ENCODE results near the gene SLC16A14.
"Not testable (repeated sequence)": the region's sequence is repeated elsewhere in the genome, so short reads cannot be mapped to it uniquely, and the experiment has no call there.

Gene SLC16A14

GRCh38 chr2:230068651-230069055 lies at the start of gene SLC16A14:
SLC16A14 (minus strand) TSS chr2:230068924; CDS start chr2:230059352, 9,572 bp downstream.
- DNase-seq (ENCODE audit: low read depth in 2 of 2): peak; percentile 61 to 62
- peak; percentile 26 for TF ChIP-seq CTCF (IDR thresholded peaks at IDR 0.05; ENCODE audit: low read depth, low read length)
- H3K4me3 ChIP-seq (replicated peaks in 1 of 2; ENCODE audit: low read depth in 2 of 2, low read length in 2 of 2): peak within 1 kb of the TSS; percentile 44 to 50

- H3K4me3 ChIP-seq (replicated peaks in 1 of 2; ENCODE audit: low read depth in 2 of 2, low read length in 2 of 2): no peak overlapping the region
- TF ChIP-seq CTCF (IDR thresholded peaks at IDR 0.05; ENCODE audit: low read depth, low read length): no peak
- no peak for DNase-seq (ENCODE audit: low read depth in 2 of 2)
These were observed 38.0 kb upstream of the SLC16A14 start for GRCh38 chr2:230106771-230107170.

GRCh38 chr2:230101967-230102366 lies 33.2 kb upstream of the SLC16A14 start:
- DNase-seq (ENCODE audit: low read depth in 2 of 2); H3K4me3 ChIP-seq (replicated peaks in 1 of 2; ENCODE audit: low read depth in 2 of 2, low read length in 2 of 2): not testable (repeated sequence)

GRCh38 chr2:230097841-230098240 lies 29.1 kb upstream of the SLC16A14 start:
- TF ChIP-seq CTCF (IDR thresholded peaks at IDR 0.05; ENCODE audit: low read depth, low read length): no peak
- peak in 1 of 2 donors; percentile 49 for DNase-seq (ENCODE audit: low read depth in 2 of 2)
- no peak overlapping the region for H3K4me3 ChIP-seq (replicated peaks in 1 of 2; ENCODE audit: low read depth in 2 of 2, low read length in 2 of 2)

- TF ChIP-seq CTCF (IDR thresholded peaks at IDR 0.05; ENCODE audit: low read depth, low read length): no peak
- no peak overlapping the region for H3K4me3 ChIP-seq (replicated peaks in 1 of 2; ENCODE audit: low read depth in 2 of 2, low read length in 2 of 2)
- peak in 1 of 2 donors; percentile 21 for DNase-seq (ENCODE audit: low read depth in 2 of 2)
These were observed 28.7 kb upstream of the SLC16A14 start for GRCh38 chr2:230097424-230097823.

- H3K4me3 ChIP-seq (replicated peaks in 1 of 2; ENCODE audit: low read depth in 2 of 2, low read length in 2 of 2): no peak overlapping the region
- TF ChIP-seq CTCF (IDR thresholded peaks at IDR 0.05; ENCODE audit: low read depth, low read length): no peak
- no peak for DNase-seq (ENCODE audit: low read depth in 2 of 2)
These were observed 22.2 kb upstream of the SLC16A14 start for GRCh38 chr2:230090967-230091366.

GRCh38 chr2:230085201-230085600 lies 16.5 kb upstream of the SLC16A14 start:
- TF ChIP-seq CTCF (IDR thresholded peaks at IDR 0.05; ENCODE audit: low read depth, low read length): no peak
- no peak overlapping the region for H3K4me3 ChIP-seq (replicated peaks in 1 of 2; ENCODE audit: low read depth in 2 of 2, low read length in 2 of 2)
- peak in 1 of 2 donors; percentile 9 for DNase-seq (ENCODE audit: low read depth in 2 of 2)
